Measurements from ENCODE around the gene CLMP. TPM values are rescaled to one million over a fixed set of nuclear protein-coding genes. Genes with fewer than 3 reads are reported as not detected.

CLMP gene
- total RNA-seq, 1 experiment from 2014 or later, result 3.2 TPM

DNA sequence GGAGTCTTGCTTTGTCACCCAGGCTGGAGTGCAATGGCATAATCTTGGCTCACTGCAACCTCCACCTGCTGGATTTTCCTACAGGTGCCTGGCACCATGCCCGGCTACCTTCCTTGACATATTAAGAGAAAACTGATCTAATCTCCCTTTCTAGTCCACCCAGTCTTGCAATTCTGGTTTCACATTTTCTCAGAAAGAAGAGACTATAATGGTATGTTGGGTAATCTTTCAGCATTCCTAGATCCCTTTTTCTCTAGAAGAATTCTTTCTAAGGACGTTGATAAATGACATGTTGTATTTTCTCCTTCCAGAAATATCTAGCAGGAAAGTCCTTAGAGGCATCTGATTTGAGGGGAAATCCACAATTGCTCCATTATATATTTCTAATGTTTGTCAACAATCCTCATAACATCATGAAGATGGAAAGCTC, 122.7 kb downstream of the CLMP start:
- Histone ChIP-seq H3K4me1 (ENCODE audit: control insufficient read depth in 1 of 2, insufficient read depth in 2 of 2, low read length in 2 of 2) (peaks cover 5 to 6% of the 10 kb centered on the region in 2 experiments; a peak in 2 of 4 replicates), H3K4me3 (replicated peaks in 1 of 2; ENCODE audit: low read depth in 1 of 2, low read length in 2 of 2) (no peak overlapping the region), H2AFZ (ENCODE audit: low read depth, low read length, poor library complexity, severe bottlenecking) (no peak overlapping the region), H3K79me2 (ENCODE audit: insufficient read depth, low read length) (peaks cover 13% of the 10 kb centered on the region), H3K9ac (ENCODE audit: low read length) (no peak overlapping the region), H3K27ac (ENCODE audit: low read depth, low read length) (no peak overlapping the region), H4K20me1 (ENCODE audit: insufficient read depth) (no peaks in the 10 kb centered on the region), H3K9me2 (ENCODE audit: insufficient read depth) (no peaks in the 10 kb centered on the region), H3K27me3 (ENCODE audit: insufficient read depth, low read length) (no peaks in the 10 kb centered on the region), H3K4me2 (ENCODE audit: low read length) (no peak overlapping the region), H3K36me3 (ENCODE audit: control insufficient read depth in 1 of 2, insufficient read depth in 2 of 2, low read length in 2 of 2) (no peaks in the 10 kb centered on the region; a peak in 1 of 4 replicates), H3K9me3 (ENCODE audit: control insufficient read depth in 1 of 2, insufficient read depth in 1 of 2, low read depth in 1 of 2, low read length in 2 of 2) (no peaks in the 10 kb centered on the region)
- DNase-seq (ENCODE audit: low read depth, low spot score) (no peak), ATAC-seq (no peak)
- intact Hi-C loops (cut with micrococcal nuclease), result no loop called here
- BruUV-seq (replicated peaks), result no TSS peak
- ChIA-PET CTCF (interaction anchor here (1.7 to 1.8 kb wide), 2 partner anchors 18 to 189 kb away, joined by 3 to 4 read pairs; no protein-coding TSS in a partner anchor), POLR2A (no interaction called here), RAD21 (ENCODE audit: low non-redundant PET in 1 of 2, low total read pairs in 2 of 2, uncharacterized antibody in 2 of 2, unreplicated experiment in 2 of 2) (no interaction called here)
- TF ChIP-seq, protein P1, sequence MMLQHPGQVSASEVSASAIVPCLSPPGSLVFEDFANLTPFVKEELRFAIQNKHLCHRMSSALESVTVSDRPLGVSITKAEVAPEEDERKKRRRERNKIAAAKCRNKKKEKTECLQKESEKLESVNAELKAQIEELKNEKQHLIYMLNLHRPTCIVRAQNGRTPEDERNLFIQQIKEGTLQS (IDR thresholded peaks at IDR 0.05), result no peak
- TF ChIP-seq, protein P2, sequence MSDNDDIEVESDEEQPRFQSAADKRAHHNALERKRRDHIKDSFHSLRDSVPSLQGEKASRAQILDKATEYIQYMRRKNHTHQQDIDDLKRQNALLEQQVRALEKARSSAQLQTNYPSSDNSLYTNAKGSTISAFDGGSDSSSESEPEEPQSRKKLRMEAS (IDR thresholded peaks at IDR 0.05), result no peak
- TF ChIP-seq JUND (IDR thresholded peaks at IDR 0.05) (no peak), POLR2A (IDR thresholded peaks at IDR 0.05; ENCODE audit: borderline replicate concordance, extremely low read depth, insufficient read depth, insufficient read length) (no peak), FOSL1 (IDR thresholded peaks at IDR 0.05; ENCODE audit: low read depth) (no peak), EZH2phosphoT487 (IDR thresholded peaks at IDR 0.05; ENCODE audit: borderline replicate concordance) (no peak), ELF1 (IDR thresholded peaks at IDR 0.05; ENCODE audit: borderline replicate concordance, low read depth) (no peak), CBX3 (IDR thresholded peaks at IDR 0.05; ENCODE audit: low read depth) (no peak), CEBPB (IDR thresholded peaks at IDR 0.05; ENCODE audit: low read depth) (no peak), SIN3A (IDR thresholded peaks at IDR 0.05; ENCODE audit: low read depth) (no peak), POLR2AphosphoS5 (IDR thresholded peaks at IDR 0.05; ENCODE audit: low read depth, low read length) (no peak), YY1 (IDR thresholded peaks at IDR 0.05; ENCODE audit: extremely low read depth, insufficient replicate concordance, low read depth, low read length) (no peak), RAD21 (IDR thresholded peaks at IDR 0.05; ENCODE audit: low read depth) (no peak), ZFX (IDR thresholded peaks at IDR 0.05) (no peak), SP1 (IDR thresholded peaks at IDR 0.05; ENCODE audit: low read depth) (no peak), TCF7L2 (IDR thresholded peaks at IDR 0.05; ENCODE audit: borderline replicate concordance, extremely low read depth, insufficient read depth, insufficient read length) (no peak), EZH2 (IDR thresholded peaks at IDR 0.05) (no peak), ZNF274 (IDR thresholded peaks at IDR 0.05; ENCODE audit: low read depth, low read length) (no peak)
- TF ChIP-seq, protein P3, sequence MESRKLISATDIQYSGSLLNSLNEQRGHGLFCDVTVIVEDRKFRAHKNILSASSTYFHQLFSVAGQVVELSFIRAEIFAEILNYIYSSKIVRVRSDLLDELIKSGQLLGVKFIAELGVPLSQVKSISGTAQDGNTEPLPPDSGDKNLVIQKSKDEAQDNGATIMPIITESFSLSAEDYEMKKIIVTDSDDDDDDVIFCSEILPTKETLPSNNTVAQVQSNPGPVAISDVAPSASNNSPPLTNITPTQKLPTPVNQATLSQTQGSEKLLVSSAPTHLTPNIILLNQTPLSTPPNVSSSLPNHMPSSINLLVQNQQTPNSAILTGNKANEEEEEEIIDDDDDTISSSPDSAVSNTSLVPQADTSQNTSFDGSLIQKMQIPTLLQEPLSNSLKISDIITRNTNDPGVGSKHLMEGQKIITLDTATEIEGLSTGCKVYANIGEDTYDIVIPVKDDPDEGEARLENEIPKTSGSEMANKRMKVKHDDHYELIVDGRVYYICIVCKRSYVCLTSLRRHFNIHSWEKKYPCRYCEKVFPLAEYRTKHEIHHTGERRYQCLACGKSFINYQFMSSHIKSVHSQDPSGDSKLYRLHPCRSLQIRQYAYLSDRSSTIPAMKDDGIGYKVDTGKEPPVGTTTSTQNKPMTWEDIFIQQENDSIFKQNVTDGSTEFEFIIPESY (IDR thresholded peaks at IDR 0.05; ENCODE audit: extremely low read depth, insufficient replicate concordance, low read length), result no peak
- TF ChIP-seq, protein P4, sequence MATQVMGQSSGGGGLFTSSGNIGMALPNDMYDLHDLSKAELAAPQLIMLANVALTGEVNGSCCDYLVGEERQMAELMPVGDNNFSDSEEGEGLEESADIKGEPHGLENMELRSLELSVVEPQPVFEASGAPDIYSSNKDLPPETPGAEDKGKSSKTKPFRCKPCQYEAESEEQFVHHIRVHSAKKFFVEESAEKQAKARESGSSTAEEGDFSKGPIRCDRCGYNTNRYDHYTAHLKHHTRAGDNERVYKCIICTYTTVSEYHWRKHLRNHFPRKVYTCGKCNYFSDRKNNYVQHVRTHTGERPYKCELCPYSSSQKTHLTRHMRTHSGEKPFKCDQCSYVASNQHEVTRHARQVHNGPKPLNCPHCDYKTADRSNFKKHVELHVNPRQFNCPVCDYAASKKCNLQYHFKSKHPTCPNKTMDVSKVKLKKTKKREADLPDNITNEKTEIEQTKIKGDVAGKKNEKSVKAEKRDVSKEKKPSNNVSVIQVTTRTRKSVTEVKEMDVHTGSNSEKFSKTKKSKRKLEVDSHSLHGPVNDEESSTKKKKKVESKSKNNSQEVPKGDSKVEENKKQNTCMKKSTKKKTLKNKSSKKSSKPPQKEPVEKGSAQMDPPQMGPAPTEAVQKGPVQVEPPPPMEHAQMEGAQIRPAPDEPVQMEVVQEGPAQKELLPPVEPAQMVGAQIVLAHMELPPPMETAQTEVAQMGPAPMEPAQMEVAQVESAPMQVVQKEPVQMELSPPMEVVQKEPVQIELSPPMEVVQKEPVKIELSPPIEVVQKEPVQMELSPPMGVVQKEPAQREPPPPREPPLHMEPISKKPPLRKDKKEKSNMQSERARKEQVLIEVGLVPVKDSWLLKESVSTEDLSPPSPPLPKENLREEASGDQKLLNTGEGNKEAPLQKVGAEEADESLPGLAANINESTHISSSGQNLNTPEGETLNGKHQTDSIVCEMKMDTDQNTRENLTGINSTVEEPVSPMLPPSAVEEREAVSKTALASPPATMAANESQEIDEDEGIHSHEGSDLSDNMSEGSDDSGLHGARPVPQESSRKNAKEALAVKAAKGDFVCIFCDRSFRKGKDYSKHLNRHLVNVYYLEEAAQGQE (IDR thresholded peaks at IDR 0.05; ENCODE audit: low read depth), result no peak

Measured in HCT116 (cell line).